Ascending aorta (tissue), 2 donors: Measurements from ENCODE around the gene CLEC16A. TPM values are rescaled to one million over a fixed set of nuclear protein-coding genes. Genes with fewer than 3 reads are reported as not detected.

ENCODE experiments used
- DNase-seq, 2 donors: peaks; one replicate each; pipeline ENCODE4 v3.0.0-alpha.2; 2019; ENCODE audit warnings: low spot score in 2 of 2
- H3K27ac ChIP-seq, 2 donors: fragments of 200-600 bp; sonication (generic); one replicate each; pipeline ENCODE4 v1.5.1; 2016 to 2017; ENCODE audit warnings: mild to moderate bottlenecking in 1 of 2
- H3K27me3 ChIP-seq: fragments of 200-600 bp; sonication (generic); one replicate; pipeline ENCODE4 v1.5.1; 2017
- H3K36me3 ChIP-seq, 2 donors: fragments of 200-600 bp; sonication (generic); one replicate each; pipeline ENCODE4 v1.5.1; 2016
- H3K4me1 ChIP-seq, 2 donors: fragments of 200-600 bp; sonication (generic); one replicate each; pipeline ENCODE4 v1.5.1; 2016 to 2017; ENCODE audit warnings: mild to moderate bottlenecking in 1 of 2
- H3K4me3 ChIP-seq, 2 donors: fragments of 200-600 bp; sonication (generic); one replicate each; pipeline ENCODE4 v1.5.1; 2016 to 2017; ENCODE audit warnings: mild to moderate bottlenecking in 1 of 2
- H3K9me3 ChIP-seq, 2 donors: fragments of 200-600 bp; sonication (generic); one replicate each; pipeline ENCODE4 v1.5.1; 2016
- CTCF ChIP-seq, 3 experiments: fragments of 200-600 bp in 2 of 3; fragments of 450-650 bp in 1 of 3; sonication (generic) in 2 of 3; IDR thresholded peaks; one replicate each; pipeline ENCODE4 v1.5.1; 2016 to 2019; ENCODE audit warnings: antibody characterized with exemption in 3 of 3, mild to moderate bottlenecking in 1 of 3, moderate library complexity in 1 of 3
- intact Hi-C: fragments of 100-400 bp; cut with DNase I; formaldehyde crosslinking; loops from one replicate; pipeline ENCODE4 v1.15.1; 2023
- total RNA-seq: library from RNA; depleted of rRNA; stranded (reverse); fragments of >200 nt; gene quantifications from one replicate; pipeline ENCODE4 v1.1.0, GENCODE V29; 2016

The CLEC16A gene
- total RNA-seq, 1 donor from 2014 or later = 16.2 TPM

DNA sequence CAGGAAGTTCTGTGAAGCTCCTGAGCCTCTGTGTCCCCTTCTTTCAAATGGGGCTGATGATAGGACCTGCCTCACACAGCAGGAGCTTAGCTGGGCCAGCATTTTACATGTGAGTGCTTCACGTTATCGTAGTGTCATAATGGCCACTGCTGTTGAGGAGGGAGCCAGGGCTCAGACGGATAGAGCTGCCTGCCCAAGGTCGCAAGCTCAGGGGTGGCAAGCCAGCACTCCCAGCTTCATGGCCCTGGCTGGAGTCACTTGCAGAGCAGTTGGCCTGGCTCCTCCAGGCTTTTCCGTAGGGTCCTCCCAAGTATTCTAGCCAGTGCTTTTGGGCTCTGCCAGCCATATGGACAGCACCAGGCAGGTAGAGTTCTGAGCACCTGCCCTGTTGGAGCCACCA lies 196.5 kb downstream of the CLEC16A start:
- no peaks in the 10 kb centered on the region for H3K9me3 ChIP-seq
- no peak overlapping the region for H3K4me3 ChIP-seq
- intact Hi-C loops = no loop called here
- no peak overlapping the region for H3K27ac ChIP-seq
- peaks cover 4 to 17% of the 10 kb centered on the region in 2 donors for H3K4me1 ChIP-seq
- DNase-seq = no peak
- H3K27me3 ChIP-seq = no peaks in the 10 kb centered on the region
- no peaks in the 10 kb centered on the region for H3K36me3 ChIP-seq
- no peak for TF ChIP-seq CTCF (IDR thresholded peaks at IDR 0.05)

DNA sequence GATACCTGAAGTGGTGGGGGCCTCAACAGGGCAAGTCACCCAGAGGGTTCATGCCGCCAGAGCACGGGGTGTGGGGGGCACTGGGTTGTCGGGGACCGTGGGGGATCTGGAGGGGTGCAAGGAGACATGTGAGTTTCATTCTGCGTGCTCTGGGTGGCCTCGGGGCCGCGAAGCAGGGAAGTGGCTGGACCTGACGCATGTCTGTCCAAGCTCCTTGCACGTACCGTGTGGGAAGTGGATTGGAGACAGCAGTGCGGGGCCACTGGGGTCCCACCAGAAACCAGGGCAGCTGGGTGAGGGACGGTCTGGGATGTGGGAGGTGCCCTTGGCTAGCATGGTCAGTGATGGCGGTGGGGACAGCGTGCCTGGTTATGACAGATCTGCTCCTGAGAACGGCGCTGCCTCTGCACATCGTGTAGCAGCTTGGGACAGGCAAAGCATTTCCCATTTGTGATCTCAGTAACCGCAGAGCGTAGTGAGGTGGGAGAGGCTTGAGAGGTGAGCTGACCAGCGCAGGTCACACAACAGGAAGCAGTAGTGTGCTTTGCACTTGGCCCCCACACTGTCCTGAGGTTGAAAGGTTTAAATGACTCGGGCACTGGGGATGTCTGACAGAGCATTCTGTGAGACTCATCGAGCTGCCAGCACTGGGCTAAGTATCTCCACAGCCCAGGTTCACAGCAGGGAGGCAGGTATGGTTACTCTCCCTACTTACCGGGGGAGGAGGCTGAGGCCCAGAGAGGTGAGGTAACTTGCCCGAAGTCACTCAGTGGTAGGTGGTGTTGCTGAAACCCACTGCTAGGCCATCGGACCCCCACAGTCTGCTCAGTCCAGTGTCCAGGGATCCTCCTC lies 197.3 kb downstream of the CLEC16A start:
- Histone ChIP-seq H3K36me3 (no peaks in the 10 kb centered on the region), H3K9me3 (no peaks in the 10 kb centered on the region), H3K4me1 (peaks cover 4 to 17% of the 10 kb centered on the region in 2 donors), H3K4me3 (no peak overlapping the region), H3K27ac (no peak overlapping the region), H3K27me3 (no peaks in the 10 kb centered on the region)
- intact Hi-C loops = no loop called here
- DNase-seq = no peak
- no peak for TF ChIP-seq CTCF (IDR thresholded peaks at IDR 0.05)

DNA sequence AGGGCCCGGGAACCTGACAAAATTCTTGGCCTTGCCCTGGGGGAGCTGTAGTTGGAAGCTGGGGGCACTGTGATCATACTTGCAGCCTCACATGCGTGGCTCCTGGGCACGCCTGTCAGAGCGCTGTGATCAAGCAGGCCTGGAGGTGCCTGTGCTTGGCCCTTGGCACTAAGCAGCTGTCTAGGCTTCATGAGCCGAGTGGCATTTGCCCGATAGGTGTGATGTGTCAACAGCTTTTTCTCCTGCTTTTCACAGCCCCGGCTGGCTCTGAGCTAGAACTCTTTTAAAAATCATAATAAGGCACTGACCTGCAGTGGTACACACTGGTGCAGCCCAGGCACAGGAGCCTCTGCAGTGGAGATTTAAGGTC lies 197.9 kb downstream of the CLEC16A start:
- intact Hi-C loops = no loop called here
- no peak for DNase-seq
- Histone ChIP-seq H3K27ac (no peak overlapping the region), H3K9me3 (no peaks in the 10 kb centered on the region), H3K4me1 (peaks cover 4 to 17% of the 10 kb centered on the region in 2 donors), H3K36me3 (no peaks in the 10 kb centered on the region), H3K4me3 (no peak overlapping the region), H3K27me3 (no peaks in the 10 kb centered on the region)
- TF ChIP-seq CTCF (IDR thresholded peaks at IDR 0.05) = no peak

DNA sequence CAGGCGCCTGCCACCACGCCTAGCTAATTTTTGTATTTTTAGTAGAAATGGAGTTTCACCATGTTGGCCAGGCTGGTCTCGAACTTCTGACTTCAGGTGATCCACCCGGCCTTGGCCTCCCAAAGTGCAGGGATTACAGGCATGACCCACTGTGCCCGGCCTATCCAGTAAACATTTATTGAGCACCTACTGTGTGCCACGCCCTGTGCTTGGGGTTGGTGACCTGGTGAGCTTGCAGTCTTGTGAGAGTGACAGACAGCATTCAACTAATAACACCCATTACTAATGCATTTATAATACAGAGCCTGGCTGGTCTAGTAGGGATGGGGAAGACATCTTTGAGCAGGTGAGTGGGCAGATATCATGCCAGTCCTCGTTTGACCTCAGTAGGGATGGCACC lies 198.6 kb downstream of the CLEC16A start:
- H3K4me3 ChIP-seq = no peak overlapping the region
- DNase-seq = no peak
- intact Hi-C loops = no loop called here
- H3K27me3 ChIP-seq = no peaks in the 10 kb centered on the region
- TF ChIP-seq CTCF (IDR thresholded peaks at IDR 0.05) = no peak
- H3K4me1 ChIP-seq = peaks cover 4 to 15% of the 10 kb centered on the region in 2 donors
- no peak overlapping the region for H3K27ac ChIP-seq
- H3K9me3 ChIP-seq = no peaks in the 10 kb centered on the region
- no peaks in the 10 kb centered on the region for H3K36me3 ChIP-seq

- no peak for DNase-seq
- intact Hi-C loops = no loop called here
These were observed 199.1 kb downstream of the CLEC16A start for GRCh38 chr16:11143372-11144035.

More at GRCh38 chr16:11143372-11144035, 199.1 kb downstream of the CLEC16A start:
- TF ChIP-seq CTCF (IDR thresholded peaks at IDR 0.05) = no peak
- H3K27ac ChIP-seq = no peak overlapping the region
- peaks cover 4 to 15% of the 10 kb centered on the region in 2 donors for H3K4me1 ChIP-seq
- H3K36me3 ChIP-seq = no peaks in the 10 kb centered on the region
- no peaks in the 10 kb centered on the region for H3K27me3 ChIP-seq
- H3K4me3 ChIP-seq = no peak overlapping the region
- H3K9me3 ChIP-seq = no peaks in the 10 kb centered on the region
